K562 (cell line): ENCODE results near the gene MOSPD3. TPM values are rescaled to one million over a fixed set of nuclear protein-coding genes. Genes with fewer than 3 reads are reported as not detected.

Source experiments
- ATF6 ChIP-seq: sonication (generic); formaldehyde crosslinking; IDR thresholded peaks from 2 replicates; pipeline ENCODE4 v1.4.0; 2020; ENCODE audit warnings: mild to moderate bottlenecking, missing genetic modification reagents
- BRF1 ChIP-seq: IDR thresholded peaks from 3 replicates; pipeline ENCODE4 v1.6.1; 2011; ENCODE audit warnings: borderline replicate concordance, mild to moderate bottlenecking; ENCODE audit not compliant: insufficient read length; ENCODE audit errors: extremely low read depth
- CBX3 ChIP-seq, 2 experiments: IDR thresholded peaks; 1 replicate in 1 of 2; 2 replicates in 1 of 2; pipeline ENCODE4 v1.6.1; 2012; ENCODE audit warnings: inconsistent platforms in 2 of 2, low read length in 2 of 2, borderline replicate concordance in 1 of 2, control low read depth in 1 of 2
- DPF2 ChIP-seq: fragments of 450-650 bp; IDR thresholded peaks from 2 replicates; pipeline ENCODE4 v1.6.1; 2016
- ILF3 ChIP-seq: fragments of 450-650 bp; IDR thresholded peaks from 2 replicates; pipeline ENCODE4 v1.6.1; 2018; ENCODE audit warnings: antibody characterized with exemption, mild to moderate bottlenecking, moderate library complexity, borderline replicate concordance
- MAFG ChIP-seq: fragments of 450-650 bp; conservative IDR thresholded peaks from 2 replicates; pipeline ENCODE4 v1.6.1; 2016; ENCODE audit warnings: missing genetic modification characterization, missing compliant biosample characterization
- MXD1 ChIP-seq: fragments of 250-450 bp; sonication (Bioruptor Pico); IDR thresholded peaks from 2 replicates; pipeline ENCODE4 v1.8.0; 2021; ENCODE audit warnings: borderline replicate concordance, mild to moderate bottlenecking, moderate library complexity; ENCODE audit not compliant: poor library complexity, severe bottlenecking
- NCOA2 ChIP-seq, 2 experiments: fragments of 450-650 bp; IDR thresholded peaks; 2 replicates each; pipeline ENCODE4 v1.6.1; 2018; ENCODE audit warnings: mild to moderate bottlenecking in 2 of 2, moderate library complexity in 1 of 2; ENCODE audit not compliant: partially characterized antibody in 2 of 2
- NFATC3 ChIP-seq: fragments of 450-650 bp; IDR thresholded peaks from 2 replicates; pipeline ENCODE4 v1.6.1; 2017; ENCODE audit warnings: mild to moderate bottlenecking
- NFE2 ChIP-seq: IDR thresholded peaks from 2 replicates; pipeline ENCODE4 v1.6.1; 2014; ENCODE audit warnings: antibody characterized with exemption, low read depth
- PML ChIP-seq: IDR thresholded peaks from 2 replicates; pipeline ENCODE4 v1.6.1; 2012; ENCODE audit warnings: low read length, inconsistent platforms
- PTRF ChIP-seq: fragments of 450-650 bp; IDR thresholded peaks from 2 replicates; pipeline ENCODE4 v1.6.1; 2016; ENCODE audit warnings: mild to moderate bottlenecking, missing genetic modification characterization, missing compliant biosample characterization
- SMAD4 ChIP-seq: fragments of 250-450 bp; sonication (Bioruptor Pico); conservative IDR thresholded peaks from 2 replicates; pipeline ENCODE4 v1.8.0; 2021; ENCODE audit warnings: inconsistent platforms, mild to moderate bottlenecking, moderate library complexity
- SREBF1 ChIP-seq: fragments of 150-350 bp; IDR thresholded peaks from 2 replicates; pipeline ENCODE4 v1.6.1; 2014; ENCODE audit warnings: antibody characterized with exemption, low read depth, low read length, borderline replicate concordance
- YBX1 ChIP-seq: fragments of 450-650 bp; IDR thresholded peaks from 2 replicates; pipeline ENCODE4 v1.7.1; 2016; ENCODE audit warnings: mild to moderate bottlenecking
- YY1 ChIP-seq, 3 experiments: IDR thresholded peaks; 2 replicates each; pipeline ENCODE4 v1.6.1; 2011; ENCODE audit warnings: low read length in 2 of 3, mild to moderate bottlenecking in 2 of 3, moderate library complexity in 2 of 3, borderline replicate concordance in 1 of 3, control low read depth in 1 of 3, low read depth in 1 of 3; ENCODE audit not compliant: insufficient read depth in 3 of 3, insufficient replicate concordance in 2 of 3, control insufficient read depth in 1 of 3, insufficient read length in 1 of 3; ENCODE audit errors: extremely low read depth in 1 of 3
- ZNF197 ChIP-seq: fragments of 200-800 bp; sonication (Bioruptor generic); IDR thresholded peaks from 2 replicates; pipeline ENCODE4 v1.6.1; 2016; ENCODE audit warnings: low read depth, missing genetic modification characterization, missing compliant biosample characterization
- ZNF507 ChIP-seq: conservative IDR thresholded peaks from 2 replicates; pipeline ENCODE4 v1.6.1; 2017; ENCODE audit warnings: missing genetic modification characterization, missing compliant biosample characterization
- ZNF668 ChIP-seq: fragments of 250-450 bp; sonication (Bioruptor Pico); IDR thresholded peaks from 2 replicates; pipeline ENCODE4 v1.8.0; 2022; ENCODE audit warnings: mild to moderate bottlenecking, inconsistent platforms
- ZNF695 ChIP-seq: fragments of 450-650 bp; formaldehyde crosslinking; IDR thresholded peaks from 2 replicates; pipeline ENCODE4 v1.4.0; 2020; ENCODE audit warnings: mild to moderate bottlenecking, moderate library complexity
- ZNF830 ChIP-seq: fragments of 250-450 bp; sonication (Bioruptor Pico); IDR thresholded peaks from 2 replicates; pipeline ENCODE4 v1.5.0; 2021; ENCODE audit warnings: mild to moderate bottlenecking
- polyA plus RNA-seq, 8 experiments: library from polyadenylated mRNA; depleted of rRNA in 4 of 8; stranded (reverse) in 5 of 8; unstranded in 3 of 8; fragments of >200 nt; fragmentation: Nextera tagmentation in 2 of 8; fragmentation: Illumina TruSeq in 1 of 8; extraction: Ambion mirVana in 2 of 8; extraction: Trizol in 1 of 8; gene quantifications; 2 replicates each; pipeline versions ENCODE4 v1.2.1 to v1.2.3, GENCODE V29; 2011 to 2014; ENCODE audit warnings: inconsistent platforms in 1 of 8, missing spikeins in 1 of 8
- total RNA-seq, 7 experiments: library from RNA; depleted of rRNA in 6 of 7; stranded (reverse); fragments of >200 nt in 6 of 7; fragmentation: Illumina TruSeq in 2 of 7; extraction: Trizol in 2 of 7; gene quantifications; 2 replicates each; pipeline versions ENCODE4 v1.2.1 to v1.2.3, GENCODE V29; 2011 to 2021; ENCODE audit warnings: low replicate concordance in 1 of 7
- TF ChIP-seq, protein P1 (sequence below): fragments of 450-650 bp; conservative IDR thresholded peaks from 2 replicates; pipeline ENCODE4 v1.6.1; 2016; ENCODE audit warnings: missing genetic modification characterization, low read depth, mild to moderate bottlenecking, missing compliant biosample characterization, moderate library complexity
- TF ChIP-seq, protein P2 (sequence below): fragments of 250-450 bp; sonication (Bioruptor Pico); IDR thresholded peaks from 2 replicates; pipeline ENCODE4 v1.8.0; 2021; ENCODE audit warnings: moderate library complexity, mild to moderate bottlenecking, inconsistent platforms

MOSPD3 gene
- total and polyA plus RNA-seq, 9 of the 15 experiments (the other 6 are each of a cell fraction or from before 2014, with no cell fraction given) = 1.4 to 32.1 (median 7.3) TPM

GRCh38 chr7:100584683-100585510 lies 27.4 kb upstream of the MOSPD3 start (continued):
- TF ChIP-seq BRF1 (no peak), ZNF507 (tag) (no peak), ZNF197 (CRISPR knock-in tag) (no peak), SMAD4 (no peak), ILF3 (no peak), MXD1 (no peak), ZNF668 (CRISPR knock-in tag) (no peak), DPF2 (peak; percentile 36; the same call in 1 of the 2 replicates), NCOA2 (IDR thresholded peaks at IDR 0.05; ENCODE audit: partially characterized antibody in 2 of 2) (no peak), CBX3 (IDR thresholded peaks at IDR 0.05; ENCODE audit: borderline replicate concordance in 1 of 2, low read length in 2 of 2) (no peak), PML (no peak), YBX1 (no peak), ZNF830 (CRISPR knock-in tag) (0 out of 2 replicates have a peak, but pooled peaks have one; percentile 68), YY1 (IDR thresholded peaks at IDR 0.05; ENCODE audit: borderline replicate concordance in 1 of 3, control insufficient read depth in 1 of 3, extremely low read depth in 1 of 3, insufficient read depth in 3 of 3, insufficient read length in 1 of 3, insufficient replicate concordance in 2 of 3, low read depth in 1 of 3, low read length in 2 of 3) (no peak), NFATC3 (no peak), PTRF (tag) (no peak), SREBF1 (no peak), ZNF695 (CRISPR knock-in tag) (no peak), NFE2 (no peak), MAFG (tag) (no peak), ATF6 (CRISPR knock-in tag) (no peak)
- TF ChIP-seq, protein P1, sequence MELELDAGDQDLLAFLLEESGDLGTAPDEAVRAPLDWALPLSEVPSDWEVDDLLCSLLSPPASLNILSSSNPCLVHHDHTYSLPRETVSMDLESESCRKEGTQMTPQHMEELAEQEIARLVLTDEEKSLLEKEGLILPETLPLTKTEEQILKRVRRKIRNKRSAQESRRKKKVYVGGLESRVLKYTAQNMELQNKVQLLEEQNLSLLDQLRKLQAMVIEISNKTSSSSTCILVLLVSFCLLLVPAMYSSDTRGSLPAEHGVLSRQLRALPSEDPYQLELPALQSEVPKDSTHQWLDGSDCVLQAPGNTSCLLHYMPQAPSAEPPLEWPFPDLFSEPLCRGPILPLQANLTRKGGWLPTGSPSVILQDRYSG = no peak
- TF ChIP-seq, protein P2, sequence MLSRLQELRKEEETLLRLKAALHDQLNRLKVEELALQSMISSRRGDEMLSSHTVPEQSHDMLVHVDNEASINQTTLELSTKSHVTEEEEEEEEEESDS = no peak
